Suprapubic skin (tissue), 3 donors: ENCODE results near the gene GJA3.

Source experiments
- EP300 ChIP-seq: sonication (generic); formaldehyde crosslinking; IDR thresholded peaks from one replicate; pipeline ENCODE4 v1.6.1; 2017; ENCODE audit warnings: antibody characterized with exemption
- TF ChIP-seq, protein P1 (sequence below), 2 donors: fragments of 200-600 bp in 1 of 2; fragments of 450-650 bp in 1 of 2; sonication (generic) in 1 of 2; IDR thresholded peaks; one replicate each; pipeline ENCODE4 v1.5.1; 2016 to 2019; ENCODE audit warnings: antibody characterized with exemption in 2 of 2, mild to moderate bottlenecking in 1 of 2, moderate library complexity in 1 of 2

DNA sequence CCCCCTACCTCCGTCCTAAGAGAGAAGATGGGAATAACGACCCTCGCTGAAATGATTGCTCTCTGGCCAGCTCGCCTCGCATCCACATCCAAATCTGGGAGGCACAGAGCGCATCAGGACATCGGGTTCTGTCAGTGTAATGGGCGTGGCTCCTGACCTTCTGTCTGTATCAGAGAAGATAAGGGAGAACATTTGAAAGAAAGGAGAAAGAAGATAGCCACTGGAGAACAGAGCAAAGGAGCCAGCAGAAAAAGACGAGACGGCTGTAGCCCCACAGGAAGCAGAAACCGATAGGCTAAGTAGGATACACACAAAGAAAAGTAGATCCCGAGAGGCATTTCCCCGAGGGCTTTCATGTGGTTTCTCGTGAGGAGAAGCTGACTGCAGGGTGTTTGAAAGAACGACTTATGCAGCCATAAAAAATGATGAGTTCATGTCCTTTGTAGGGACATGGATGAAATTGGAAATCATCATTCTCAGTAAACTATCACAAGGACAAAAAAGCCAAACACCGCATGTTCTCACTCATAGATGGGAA lies 45.9 kb upstream of the GJA3 start:
- TF ChIP-seq, protein P1, sequence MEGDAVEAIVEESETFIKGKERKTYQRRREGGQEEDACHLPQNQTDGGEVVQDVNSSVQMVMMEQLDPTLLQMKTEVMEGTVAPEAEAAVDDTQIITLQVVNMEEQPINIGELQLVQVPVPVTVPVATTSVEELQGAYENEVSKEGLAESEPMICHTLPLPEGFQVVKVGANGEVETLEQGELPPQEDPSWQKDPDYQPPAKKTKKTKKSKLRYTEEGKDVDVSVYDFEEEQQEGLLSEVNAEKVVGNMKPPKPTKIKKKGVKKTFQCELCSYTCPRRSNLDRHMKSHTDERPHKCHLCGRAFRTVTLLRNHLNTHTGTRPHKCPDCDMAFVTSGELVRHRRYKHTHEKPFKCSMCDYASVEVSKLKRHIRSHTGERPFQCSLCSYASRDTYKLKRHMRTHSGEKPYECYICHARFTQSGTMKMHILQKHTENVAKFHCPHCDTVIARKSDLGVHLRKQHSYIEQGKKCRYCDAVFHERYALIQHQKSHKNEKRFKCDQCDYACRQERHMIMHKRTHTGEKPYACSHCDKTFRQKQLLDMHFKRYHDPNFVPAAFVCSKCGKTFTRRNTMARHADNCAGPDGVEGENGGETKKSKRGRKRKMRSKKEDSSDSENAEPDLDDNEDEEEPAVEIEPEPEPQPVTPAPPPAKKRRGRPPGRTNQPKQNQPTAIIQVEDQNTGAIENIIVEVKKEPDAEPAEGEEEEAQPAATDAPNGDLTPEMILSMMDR (IDR thresholded peaks at IDR 0.05), result no peak
- no peak for TF ChIP-seq EP300
